HG02852 (cell line): Measurements from ENCODE around the gene OR13C3.
"Not testable (repeated sequence)": the region's sequence is repeated elsewhere in the genome, so short reads cannot be mapped to it uniquely, and the experiment has no call there.

Source experiments
- ATAC-seq: cut with Tn5 transposase; IDR thresholded peaks from one replicate; pipeline ENCODE4 v1.9.1; 2021; ENCODE audit warnings: mild to moderate bottlenecking, moderate library complexity; ENCODE audit not compliant: unreplicated experiment

OR13C3 gene

DNA sequence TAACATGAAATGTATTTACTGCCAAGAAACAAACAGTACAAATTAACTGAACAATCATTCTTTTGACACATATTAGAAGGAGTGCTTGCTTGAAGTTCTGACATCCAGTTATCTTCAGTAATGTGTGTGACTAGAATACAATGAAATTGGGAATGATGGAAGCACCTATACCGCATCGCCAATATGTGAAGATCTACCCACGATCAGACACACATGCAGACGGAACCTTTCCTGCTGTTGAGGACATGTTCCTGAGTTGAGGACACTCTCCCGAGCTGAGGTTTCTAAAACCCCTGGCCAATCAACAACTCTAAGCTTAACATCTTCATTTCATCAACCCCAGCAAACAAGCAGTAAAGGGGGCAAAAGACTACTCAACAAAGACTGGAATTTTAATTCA is at the start of gene OR13C3:
TSS of gene OR13C3 (minus strand) at position 101 of the 400 bp plus-strand sequence. CDS start 133 bp downstream, outside the sequence.
- ATAC-seq, result no peak

DNA sequence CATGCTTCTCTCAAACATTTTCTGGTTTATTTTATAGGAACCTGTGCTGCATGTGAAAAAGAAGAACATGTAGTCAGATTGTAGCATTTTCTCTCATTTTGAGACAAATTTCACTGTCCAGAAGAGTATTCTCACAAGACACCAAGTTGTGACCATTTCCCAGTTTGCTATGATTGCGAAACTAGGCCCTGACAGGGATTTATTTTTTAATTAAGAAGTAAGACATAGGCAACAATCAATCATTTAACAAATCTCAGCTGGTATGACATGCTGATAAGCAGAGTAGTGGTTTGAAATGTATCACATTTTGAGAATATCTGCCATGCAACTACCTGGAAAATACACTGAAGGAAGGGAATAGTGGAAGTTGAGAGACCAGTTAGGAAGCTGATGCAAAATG is 43.9 kb upstream of the OR13C3 start:
- ATAC-seq, result no peak

DNA sequence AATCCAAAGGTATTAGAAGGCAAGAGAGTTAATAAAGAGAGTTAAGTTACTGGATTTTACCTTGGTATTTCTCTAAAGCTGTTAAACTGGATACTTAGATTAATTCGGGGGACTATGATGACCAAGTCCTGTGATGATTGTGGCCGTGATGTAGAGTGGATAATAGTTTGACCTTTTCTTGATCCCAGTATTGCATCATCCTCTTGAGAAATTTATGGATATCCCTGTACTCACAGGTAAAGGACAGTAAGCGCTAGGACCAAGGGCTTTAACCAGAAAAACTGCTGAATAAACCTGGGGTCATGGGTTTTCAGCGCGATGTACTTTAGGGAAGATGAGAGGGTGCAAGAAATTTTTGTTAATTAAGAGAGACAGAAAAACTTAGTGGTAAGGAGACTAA is 40.6 kb upstream of the OR13C3 start:
- ATAC-seq, result no peak

DNA sequence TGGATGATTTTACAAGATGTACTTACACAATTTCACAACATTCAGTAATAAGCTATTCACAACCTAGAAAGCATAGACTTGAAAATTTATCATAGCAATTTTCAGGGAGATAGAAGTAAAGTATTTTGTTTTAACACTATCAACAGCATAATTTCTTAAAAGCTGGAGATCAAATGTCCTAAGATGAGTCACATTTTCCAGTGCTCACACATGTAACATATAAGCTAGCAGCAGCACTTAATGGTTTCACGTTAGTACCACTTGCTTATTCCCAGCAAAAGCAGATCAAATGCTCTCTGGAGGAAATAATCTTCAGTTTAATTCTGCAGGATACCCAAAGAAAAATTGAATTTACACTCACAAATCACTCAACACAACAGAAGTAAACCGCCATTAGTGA is 38.8 kb upstream of the OR13C3 start:
- ATAC-seq, result no peak

DNA sequence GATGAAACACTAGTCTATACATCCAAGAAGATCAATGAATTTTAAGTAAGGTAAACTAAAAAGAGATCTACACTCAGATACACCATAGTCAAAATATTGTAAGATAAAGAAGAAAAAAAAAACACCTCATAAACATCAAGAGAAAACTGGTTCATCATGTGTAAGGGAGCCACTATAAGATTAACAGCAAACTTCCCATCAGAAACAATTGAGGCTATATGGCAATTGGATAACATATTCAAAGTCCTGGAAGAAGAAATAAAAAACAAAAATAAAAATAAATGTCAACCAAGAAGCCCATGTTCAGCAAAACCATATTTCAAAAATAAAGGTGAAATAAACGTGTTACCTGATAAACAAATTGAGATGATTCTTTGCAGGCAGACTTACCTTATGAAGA is 36.0 kb upstream of the OR13C3 start:
- no peak for ATAC-seq

- ATAC-seq, result no peak
Observed at GRCh38 chr9:104568868-104569267, 32.2 kb upstream of the OR13C3 start, which contains the start of gene OR13C8. Gene OR13C8, plus strand, starts transcription at chr9:104569168. Its CDS starts 0 bp downstream, at chr9:104569168.

GRCh38 chr9:104564358-104564757 is 27.7 kb upstream of the OR13C3 start:
- no peak for ATAC-seq

DNA sequence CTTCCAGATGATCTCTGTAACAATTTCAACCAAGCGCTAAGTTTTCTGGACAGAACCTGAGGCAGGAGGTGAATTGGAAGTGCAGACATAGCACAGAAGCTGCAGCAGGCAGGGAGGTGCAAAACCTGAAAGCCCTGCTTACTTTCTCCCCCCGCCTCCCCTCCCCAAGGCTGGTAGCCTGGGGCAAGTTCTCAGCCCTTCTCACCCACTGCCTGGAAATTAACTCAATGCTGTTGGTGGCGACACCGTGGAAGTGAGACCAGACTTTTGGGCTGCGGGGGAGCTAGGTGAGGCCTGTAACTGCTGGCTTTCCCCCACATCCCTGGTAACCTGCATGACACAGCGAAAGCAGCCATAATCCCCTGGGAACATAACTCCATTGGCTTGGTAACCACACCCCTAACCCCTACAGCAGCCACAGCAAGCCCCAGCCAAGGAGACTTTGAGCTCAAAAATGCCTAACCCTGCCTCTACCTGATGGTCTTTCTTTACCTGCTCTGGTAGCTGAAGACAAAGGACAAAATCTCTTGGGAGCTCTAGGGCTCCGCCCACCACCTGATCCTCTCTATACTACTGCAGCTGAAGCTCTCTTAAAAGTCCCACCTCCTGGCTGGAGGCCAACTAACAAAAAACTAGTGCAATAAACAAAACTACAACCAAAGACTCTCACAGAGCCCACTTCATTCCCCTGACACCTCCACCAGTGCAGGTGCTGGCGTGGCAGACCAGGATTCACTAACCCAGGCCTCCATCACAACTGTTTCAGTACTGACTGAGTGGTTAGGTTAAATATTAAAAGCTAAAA is 20.4 kb upstream of the OR13C3 start:
- no peak for ATAC-seq

DNA sequence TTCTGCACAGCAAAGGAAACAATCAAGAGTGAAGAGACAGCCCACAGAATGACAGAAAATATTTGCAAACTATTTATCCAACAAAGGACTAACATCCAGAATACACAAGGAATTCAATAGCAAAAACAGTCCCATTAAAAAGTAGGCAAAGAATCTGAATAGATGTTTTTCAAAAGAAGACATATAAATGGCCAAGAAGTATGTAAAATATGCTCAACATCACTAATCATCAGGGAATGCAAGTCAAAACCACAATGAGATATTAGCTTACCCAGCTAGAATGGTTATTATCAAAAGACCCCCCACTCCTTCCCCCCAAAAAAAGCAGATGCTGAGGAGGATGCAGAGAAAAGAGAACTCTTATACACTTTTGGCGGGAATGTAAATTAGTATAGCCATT is 18.9 kb upstream of the OR13C3 start:
- no peak for ATAC-seq

DNA sequence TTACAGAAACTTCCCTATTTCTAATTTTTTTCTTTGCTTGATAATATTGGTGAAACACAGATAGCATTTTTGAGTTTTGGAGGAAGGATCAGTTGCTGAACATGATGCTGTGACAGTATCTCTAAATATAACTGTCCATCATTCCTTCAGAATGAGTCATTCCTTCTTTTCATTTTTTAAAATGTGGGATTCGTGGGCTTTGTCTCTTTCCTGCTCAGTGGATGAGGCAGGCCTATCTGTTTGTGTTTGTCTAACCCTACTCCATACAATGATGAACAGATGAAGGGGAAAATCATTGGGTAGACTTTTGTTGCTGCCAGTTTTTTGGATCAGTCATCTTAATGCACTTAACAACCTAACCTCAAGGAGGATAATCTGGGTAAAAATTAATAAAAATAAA is 16.6 kb upstream of the OR13C3 start:
- ATAC-seq, result no peak

DNA sequence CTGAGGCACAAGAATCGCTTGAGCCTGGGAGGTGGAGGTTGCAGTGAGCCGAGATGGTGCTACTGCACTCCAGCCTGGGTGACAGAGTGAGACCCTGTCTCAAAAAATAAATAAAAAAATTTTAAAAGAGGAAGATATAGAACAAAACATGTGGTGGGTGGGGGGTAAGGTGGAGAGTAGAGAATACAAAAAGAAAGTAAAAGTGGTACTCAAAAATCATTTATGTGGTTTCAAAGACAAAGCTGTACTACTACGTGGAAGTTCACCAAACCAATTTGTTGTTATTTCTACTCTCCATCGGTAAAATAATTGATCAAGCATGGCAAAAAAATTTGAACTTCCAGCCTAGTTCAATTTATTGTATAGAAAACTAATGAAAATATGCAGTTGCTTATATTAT is 8.0 kb upstream of the OR13C3 start:
- no peak for ATAC-seq

GRCh38 chr9:104539275-104539674 is 2.6 kb upstream of the OR13C3 start:
- no peak for ATAC-seq

- no peak for ATAC-seq
Observed at GRCh38 chr9:104527109-104527508, 9.5 kb downstream of the OR13C3 start, which contains the start of gene OR13C4. Gene OR13C4, minus strand, starts transcription at chr9:104527209. Its CDS starts 0 bp downstream, at chr9:104527209.

GRCh38 chr9:104520241-104520640 is 16.4 kb downstream of the OR13C3 start:
- not testable (repeated sequence) for ATAC-seq

DNA sequence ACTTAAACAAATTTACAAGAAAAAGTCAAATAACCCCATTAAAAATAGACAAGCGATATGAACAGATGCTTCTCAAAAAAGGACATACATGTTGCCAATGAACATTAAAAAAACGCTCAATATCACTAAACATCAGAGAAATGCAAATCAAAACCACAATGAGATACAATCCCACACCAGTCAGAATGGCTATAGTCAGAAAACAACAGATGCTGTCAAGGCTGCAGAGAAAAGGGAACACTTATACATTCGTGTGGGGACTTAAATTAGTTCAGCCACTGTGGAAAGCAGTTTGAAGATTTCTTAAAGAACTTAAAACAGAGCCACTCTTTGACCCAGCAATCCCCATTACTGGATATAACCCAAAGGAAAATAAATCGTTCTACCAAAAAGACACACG is 21.8 kb downstream of the OR13C3 start:
- ATAC-seq, result no peak

DNA sequence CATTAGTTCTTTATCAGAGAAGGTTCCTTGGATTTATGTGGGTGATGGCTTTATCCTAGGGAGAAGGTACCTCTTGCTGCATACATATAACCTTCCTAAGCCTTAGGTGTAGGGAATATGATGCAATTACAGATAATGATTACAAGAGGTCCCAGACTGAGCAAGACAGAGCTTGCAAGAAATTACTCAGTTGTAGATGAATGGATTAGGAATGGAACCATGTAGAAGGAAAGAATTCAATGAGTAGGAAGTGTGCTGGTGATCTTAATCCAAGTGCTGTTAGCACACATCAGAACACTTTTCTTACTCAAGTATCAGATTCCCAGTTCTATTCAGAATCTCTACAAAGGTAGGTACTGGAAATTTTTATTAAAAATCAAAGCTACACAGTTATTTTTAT is 30.1 kb downstream of the OR13C3 start:
- no peak for ATAC-seq

GRCh38 chr9:104503963-104504362 is 32.7 kb downstream of the OR13C3 start, which contains the start of gene OR13F1:
Gene OR13F1, plus strand, starts transcription at chr9:104504263. Its CDS starts 0 bp downstream, at chr9:104504263.
- no peak for ATAC-seq

DNA sequence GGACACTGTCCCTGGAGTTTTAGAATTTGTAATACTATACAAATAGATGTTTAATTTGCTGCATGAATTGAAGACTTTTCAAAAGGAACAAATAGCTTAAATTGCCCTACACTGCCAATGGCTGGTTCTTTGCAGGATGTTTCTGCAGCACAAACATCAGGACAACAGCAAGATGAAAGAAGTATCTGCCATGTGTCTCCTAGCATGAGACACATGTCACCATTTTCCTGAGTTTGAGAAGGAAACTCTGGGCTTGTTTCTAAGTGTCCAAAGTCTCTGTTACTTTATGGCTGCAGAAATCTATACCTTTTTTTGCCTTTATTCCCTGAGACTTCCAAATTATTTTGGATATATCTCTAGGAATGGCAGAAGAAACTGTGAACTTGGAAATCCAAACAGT is 33.2 kb downstream of the OR13C3 start:
- no peak for ATAC-seq

DNA sequence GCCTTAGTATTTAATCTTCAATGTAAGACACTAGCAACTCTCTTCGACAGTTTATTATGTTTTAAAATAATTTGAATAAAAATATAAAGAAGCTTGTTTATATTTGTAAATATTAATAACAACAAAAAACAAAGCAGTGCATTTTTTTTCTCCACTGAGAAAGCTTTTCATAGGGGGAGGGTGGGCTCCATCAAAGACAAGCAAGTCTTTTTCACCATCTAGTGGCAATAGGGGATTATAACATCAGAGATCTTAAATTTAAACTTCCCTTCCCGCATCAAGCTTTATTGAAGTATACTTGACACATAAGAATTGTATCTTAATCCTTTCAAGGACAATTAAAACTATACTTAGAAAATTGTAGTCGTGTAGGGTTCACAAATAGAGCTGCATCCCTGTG is 41.8 kb downstream of the OR13C3 start:
- no peak for ATAC-seq
